GM21360 (cell line): ENCODE measurements around the gene ZFAND3.
"Not testable (repeated sequence)": the region's sequence is repeated elsewhere in the genome, so short reads cannot be mapped to it uniquely, and the experiment has no call there.

Experiments used
- ATAC-seq: cut with Tn5 transposase; IDR thresholded peaks from one replicate; pipeline ENCODE4 v1.9.1; 2021; ENCODE audit warnings: mild to moderate bottlenecking, moderate library complexity; ENCODE audit not compliant: unreplicated experiment

The ZFAND3 gene

DNA sequence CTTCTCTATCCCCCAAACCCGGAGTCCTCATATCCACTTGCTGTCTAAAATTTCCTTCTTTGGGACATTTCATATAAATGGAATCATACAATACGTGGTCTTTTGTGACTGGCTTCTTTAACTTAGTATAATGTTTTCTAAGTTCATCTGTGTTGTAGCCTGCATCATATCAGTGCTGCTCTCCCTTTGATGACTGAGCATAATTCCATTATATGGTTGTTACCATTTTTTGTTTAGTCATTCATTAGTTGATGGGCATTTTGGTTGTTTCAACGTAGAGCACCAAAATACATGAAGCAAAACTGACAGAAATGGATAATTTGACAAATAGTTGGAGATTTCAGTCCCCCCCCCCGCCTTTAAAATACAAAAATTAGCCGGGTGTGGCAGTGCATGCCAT, 71.5 kb downstream of the ZFAND3 start:
- ATAC-seq: no peak

DNA sequence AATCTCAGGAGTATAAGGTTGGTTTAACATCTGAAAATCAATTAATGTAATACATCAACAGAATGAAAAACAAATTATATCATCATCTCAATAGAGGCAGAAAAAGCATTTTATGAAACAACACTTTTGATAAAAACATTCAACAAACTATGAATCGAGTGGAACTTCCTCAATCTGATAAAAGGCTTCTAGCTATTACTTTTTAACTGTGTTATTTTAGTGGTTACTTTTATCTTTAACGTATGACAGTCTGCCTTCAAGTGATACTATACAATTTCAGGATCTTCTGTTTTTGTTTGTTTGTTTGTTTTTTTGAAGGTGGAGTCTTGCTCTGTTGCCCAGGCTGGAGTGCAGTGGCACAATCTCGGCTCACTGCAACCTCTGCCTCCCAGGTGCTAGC, 73.7 kb downstream of the ZFAND3 start:
- no peak for ATAC-seq

DNA sequence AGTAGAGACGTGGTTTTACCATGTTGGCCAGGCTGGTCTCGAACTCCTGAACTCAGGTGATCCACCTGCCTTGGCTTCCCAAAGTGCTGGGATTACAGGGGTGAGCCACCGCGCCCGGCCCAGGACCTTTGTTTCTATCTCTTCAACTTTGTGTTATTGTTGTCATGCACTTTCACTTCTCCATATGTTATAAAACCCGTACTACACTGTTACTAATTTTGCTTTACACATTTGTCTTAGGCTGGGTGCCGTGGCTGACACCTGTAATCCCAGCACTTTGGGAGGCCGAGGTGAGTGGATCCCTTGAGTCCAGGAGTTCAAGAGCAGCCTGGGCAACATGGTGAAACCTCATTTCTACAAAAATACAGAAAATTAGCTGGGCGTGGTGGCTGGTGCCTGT, 74.2 kb downstream of the ZFAND3 start:
- not testable (repeated sequence) for ATAC-seq

DNA sequence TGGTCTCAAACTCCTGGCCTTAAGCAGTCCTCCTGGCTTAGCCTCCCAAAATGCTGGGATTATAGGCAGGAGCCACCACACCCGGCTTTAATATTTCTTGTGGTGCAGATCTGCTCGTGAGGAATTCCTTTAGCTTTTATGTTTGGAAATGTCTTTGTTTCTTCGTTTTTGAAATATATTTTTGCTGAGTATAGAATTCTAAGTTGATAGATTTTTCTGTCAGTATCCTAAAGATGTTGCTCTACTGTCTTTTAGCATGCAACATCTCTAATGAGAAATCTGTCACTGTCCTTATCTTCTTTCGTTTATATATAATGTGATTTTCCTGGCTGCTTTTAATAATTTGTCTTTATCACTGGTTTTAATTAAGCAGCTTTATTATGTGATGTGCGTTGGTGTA, 75.1 kb downstream of the ZFAND3 start:
- no peak for ATAC-seq

DNA sequence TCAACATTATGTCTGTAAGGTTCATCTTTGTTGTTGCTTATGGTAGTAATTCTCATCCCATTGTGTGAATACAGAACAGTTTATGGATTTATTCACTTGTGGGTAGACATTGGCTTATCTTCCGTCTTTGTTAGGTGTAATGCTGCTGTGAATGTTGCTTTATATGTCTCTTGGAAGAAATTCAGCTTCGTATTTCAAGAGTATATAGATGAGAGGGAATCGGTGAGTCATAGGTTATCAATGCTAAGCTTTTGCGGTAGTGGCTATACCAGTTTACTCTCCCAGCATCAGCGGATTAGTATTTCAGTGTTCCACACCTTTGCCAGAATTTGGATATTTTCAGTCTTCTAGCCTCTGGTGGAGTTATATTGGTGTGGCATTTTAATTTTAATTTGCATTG, 77.8 kb downstream of the ZFAND3 start:
- ATAC-seq: no peak

DNA sequence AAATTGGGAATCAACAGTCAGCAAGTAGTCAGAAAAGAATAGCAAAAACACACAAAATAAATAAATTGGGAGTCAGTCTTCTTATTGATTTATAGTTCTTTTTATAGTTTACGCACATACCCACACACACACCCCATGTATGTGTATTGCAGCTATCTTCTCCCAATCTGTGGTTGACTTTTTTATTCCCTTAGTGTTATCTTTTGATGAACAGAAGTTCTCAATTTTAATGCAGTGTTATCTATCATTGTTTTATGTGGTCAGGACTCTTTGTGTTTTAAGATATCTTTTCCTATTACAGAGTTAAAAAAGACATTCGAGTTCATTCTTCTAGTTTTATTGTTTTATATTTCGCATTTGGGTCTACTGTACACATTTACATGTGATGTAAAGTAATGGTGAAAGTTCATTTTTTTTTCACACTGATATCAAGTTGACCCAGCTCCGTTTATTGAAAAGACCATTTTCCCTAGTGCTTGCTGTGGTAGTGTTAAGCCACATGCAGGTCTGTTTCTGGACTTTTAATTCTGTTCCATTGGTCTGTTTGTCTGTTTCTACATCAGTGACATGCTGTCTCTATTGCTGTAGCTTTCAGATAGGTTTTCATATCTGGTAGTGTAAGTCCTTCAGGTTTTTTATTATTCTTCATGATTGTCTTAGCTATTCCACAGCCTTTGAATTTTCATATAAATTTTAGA, 78.4 kb downstream of the ZFAND3 start:
- no peak for ATAC-seq

DNA sequence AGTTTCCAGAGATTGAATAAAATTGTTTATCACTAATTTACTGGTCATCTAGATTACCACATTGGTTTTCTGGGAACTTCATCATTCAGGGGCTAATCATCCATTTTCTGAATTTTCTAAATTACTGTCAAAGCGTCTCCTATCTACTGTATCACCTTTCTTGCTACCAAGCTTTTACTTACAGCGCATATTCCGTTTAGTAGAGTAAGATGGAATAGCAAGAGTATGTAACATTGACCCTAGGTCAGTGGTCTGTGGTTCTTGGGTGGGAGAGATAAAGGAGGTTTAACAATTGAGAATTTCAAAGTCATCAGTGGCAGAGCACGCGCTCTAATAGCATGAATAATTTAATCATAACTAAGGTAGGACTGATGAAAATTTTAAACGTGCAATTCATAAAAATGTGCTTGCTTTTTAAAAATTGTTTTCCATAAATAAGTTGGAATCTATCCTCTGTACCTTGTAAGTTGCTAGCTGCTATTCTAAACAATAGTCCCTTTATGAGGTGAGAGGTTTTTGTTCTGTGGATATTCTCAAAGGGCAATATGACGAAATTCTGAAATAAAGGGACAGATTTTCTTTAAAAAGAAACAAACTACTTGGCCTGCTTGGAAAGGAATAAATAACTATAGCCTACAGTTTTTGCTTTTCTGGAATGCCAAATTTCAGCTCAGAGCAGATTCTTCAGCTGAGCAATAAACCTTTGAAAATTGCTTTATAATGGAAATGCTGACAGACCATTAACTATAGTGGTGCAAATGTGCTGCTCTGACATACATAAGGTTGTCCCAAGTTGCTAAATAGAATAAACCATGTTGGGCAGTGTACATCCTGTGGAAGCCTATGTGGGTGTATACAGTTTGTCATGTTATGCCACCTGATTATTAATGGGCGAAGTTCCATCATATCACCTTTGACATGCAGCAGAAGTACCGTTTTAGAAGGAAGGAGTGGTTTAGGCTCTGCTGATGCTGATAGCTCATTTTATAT, 84.1 kb downstream of the ZFAND3 start:
- no peak for ATAC-seq

DNA sequence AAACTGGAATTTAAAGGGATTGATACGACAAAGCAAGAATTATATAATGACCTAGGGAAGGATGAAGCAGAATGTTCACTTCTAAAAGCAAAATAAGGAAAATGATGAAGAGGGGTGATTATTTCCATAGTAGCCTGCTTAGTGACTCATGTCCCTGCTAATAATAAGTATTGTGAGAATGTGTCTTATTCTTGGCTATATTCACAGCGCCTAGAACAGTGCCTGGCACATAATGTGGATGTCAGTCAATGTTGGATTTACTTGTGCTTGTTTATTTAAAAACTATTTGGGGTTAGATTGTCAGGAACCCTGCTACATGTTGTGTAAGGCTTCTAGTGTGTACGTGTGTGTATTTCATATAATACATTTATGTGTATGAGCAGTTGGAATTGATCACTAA, 85.1 kb downstream of the ZFAND3 start:
- ATAC-seq: no peak

DNA sequence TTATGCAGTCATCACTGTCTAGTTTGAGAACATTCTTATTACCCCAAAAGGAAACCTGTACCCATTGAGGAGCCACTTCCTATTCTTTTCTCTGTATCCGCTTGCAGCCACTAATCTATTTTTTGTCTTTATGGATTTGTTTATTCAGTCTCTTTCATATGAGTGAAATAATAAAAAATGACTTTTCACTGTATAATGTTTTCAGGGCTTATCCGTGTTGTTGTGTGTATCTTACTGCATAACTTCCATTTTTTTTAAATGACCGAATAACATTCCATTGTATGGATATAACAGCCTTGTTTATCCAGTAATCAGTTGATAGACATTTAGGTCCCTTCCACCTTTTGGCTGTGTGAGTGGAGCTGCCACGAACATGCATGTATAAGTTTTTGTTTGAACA, 86.6 kb downstream of the ZFAND3 start:
- no peak for ATAC-seq

DNA sequence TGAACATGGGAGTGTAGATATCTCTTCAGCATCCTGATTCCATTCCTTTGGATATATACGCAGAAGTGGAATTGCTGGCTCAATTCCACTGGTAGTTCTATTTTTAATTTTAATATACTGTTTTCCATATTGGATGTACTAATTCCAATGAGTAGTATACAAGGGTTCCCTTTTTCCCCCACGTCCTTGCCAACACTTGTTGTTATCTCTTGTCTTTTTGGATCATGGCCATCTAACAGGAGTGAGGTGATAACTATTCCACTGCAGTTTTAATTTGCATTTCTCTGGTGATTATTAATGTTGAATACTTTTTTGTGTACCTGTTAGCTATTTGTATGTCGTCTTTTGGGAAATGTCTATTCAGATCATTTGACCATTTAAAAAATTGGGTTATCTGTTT, 91.5 kb downstream of the ZFAND3 start:
- no peak for ATAC-seq

DNA sequence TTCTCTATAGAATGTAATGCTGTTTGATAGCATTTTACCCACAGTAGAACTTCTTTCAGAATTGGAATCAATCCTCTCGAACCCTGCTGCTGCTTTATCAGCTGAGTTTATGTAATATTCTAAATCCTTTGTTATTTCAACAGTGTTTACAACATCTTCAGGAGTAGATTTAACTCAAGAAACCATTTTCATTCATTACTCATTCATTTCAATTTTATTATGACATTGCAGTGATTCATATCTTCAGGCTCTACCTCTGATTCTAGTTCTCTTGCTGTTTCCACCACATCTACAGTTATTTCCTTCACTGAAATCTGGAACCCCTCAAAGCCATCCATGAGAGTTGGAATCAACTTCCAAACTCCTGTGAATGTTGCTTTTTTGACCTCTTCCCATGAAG, 93.7 kb downstream of the ZFAND3 start:
- no peak for ATAC-seq

DNA sequence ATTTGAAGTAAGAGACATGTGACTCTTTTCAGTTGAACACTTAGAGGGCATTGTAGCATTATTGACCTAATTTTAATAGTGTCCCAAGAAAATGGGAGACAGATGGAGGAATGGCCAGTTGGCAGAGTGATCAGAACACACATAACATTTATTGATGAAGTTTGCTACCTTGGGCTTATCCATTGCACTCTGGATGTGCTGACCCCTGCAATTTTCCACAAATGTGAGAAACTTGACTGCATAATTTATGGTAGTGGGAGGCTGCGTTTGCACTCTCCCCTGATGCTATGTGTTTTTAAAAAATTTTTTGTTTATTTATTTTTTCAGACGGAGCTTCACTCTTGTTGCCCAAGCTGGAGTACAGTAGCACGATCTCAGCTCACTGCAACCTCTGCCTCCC, 95.9 kb downstream of the ZFAND3 start:
- no peak for ATAC-seq

DNA sequence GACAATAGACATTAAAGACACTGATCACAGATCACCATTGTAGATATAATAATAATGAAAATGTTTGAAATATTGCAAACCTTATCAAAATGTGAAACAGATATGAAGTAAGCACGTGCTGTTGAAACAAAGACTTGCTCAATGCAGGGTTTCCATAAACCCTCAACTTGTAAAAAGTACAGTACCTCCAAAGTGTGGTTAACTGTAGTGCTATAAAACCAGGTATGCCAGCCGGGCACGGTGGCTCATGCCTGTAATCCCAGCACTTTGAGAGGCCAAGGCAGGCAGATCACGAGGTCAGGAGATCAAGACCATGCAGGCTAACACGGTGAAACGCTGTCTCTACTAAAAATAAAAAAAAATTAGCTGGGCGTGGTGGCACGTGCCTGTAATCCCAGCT, 96.6 kb downstream of the ZFAND3 start:
- ATAC-seq: no peak

DNA sequence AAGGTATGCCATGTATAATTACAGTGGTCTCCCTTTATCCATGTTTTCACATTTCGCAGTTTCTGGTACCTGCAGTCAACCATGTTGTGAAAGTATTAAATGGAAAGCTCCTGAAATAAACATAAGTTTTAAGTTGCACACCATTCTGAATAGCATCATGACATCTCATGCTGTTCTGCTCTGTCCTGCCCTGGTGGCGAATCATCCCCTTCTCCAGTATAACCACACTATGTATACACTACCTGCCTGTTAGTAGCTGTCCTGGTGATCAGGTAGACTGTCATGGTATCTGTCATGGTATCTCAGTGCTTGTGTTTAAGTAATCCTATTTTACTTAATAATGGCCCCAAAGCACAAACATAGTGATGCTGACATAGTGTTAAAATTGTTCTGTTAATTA, 97.1 kb downstream of the ZFAND3 start:
- no peak for ATAC-seq

DNA sequence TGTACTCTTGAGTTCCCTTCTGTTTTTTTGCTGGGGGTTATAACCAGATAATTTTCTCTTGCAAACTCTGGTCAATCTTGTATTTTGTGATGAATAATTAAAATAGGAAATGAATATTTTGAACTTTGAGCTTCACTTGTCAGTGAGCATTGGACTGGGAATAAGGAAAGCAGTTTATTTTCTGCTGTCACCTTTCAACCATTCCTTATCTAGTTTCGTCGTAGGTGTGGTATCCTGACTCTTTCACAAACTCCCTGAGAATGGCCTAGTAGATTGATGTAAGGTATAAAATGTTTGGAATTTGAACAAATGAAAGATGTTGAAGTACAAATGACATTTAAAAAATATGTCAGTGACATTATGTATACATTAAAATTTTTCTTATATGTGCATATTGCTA, 98.0 kb downstream of the ZFAND3 start:
- no peak for ATAC-seq

DNA sequence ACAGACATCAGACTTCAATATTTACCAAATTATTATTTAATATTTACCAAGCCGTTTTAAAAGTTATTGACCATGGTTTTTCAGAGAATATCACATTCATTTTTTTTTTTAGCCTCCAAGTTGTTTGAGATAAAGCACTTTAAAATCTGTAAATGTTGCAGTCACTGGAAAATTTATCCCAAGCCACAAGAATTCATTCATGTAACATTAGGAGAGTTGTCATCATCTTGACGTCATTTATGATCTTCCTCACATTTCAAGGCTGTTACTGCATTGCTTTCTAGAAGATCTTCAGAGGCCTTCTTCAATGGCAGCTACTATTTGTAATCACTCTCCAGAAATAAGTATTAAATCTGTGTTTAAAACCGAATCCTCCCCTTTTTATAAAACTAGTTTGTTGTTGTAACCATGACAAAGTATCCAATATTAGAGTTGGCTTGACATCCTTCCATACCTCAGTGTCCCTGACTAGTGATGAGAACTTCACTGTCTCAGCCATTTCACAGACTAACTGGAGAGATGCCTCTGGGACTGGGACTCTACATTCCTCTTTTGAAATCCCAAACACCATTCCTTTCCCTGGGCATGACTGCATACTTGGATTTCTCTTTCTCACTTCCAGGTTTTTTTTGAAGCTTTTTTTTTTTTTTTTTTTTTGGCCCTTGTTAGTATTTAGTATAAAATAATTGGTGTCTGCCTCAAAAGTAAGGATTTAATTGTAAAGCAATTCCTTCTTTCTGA, 100.1 kb downstream of the ZFAND3 start:
- no peak for ATAC-seq

DNA sequence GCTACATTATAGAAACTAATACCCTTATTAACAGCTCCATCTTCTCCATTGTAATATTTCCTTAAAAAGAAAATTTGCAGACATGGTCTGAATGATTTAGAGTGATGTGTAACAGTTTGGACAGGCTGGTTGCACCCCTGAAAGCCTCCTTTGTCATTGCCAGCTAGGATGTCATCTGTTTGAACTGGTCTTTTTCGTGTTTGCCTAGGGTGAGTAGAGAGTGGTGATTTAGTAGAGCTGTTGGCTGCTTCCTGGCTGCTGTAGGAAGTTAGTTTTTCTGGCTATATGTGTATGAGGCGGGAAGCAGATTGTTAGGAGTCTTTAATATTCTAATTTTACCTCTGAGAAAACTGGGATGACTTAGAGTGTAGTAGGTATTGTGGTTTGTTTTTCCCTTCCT, 101.1 kb downstream of the ZFAND3 start:
- ATAC-seq: no peak

DNA sequence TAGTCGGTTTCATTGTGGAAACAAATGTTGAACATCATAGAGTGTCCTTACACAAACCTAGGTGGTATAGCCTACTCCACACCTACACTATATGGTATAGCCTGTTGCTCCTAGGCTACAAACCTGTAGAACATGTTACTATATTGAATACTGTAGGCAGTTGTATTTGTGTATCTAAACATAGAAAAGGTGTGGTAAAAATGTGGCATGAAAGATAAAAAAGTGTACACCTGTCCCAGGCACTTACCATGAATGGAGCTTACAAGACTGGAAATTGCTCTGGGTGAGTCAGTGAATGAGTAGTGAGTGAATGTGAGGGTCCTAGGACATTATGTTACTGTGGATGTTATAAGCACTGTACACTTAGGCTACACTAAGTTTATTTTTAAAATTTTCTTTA, 103.0 kb downstream of the ZFAND3 start:
- ATAC-seq: no peak

DNA sequence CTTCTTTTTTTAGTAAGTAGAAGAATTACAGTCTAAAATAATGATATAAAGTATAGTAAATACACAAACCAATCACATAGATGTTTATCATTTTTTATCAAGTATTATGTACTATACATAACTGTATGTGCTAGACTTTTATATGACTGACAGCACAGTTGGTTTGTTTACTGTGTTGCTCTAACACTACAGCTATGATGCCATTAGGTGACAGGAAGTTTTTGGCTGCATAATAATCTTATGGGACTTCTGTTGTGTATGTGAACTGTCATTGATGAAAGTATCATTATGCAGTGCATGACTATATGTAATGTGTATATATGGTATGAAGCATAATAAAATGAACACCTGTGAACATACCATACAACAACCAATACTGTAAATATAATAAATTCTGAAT, 104.0 kb downstream of the ZFAND3 start:
- ATAC-seq: no peak

DNA sequence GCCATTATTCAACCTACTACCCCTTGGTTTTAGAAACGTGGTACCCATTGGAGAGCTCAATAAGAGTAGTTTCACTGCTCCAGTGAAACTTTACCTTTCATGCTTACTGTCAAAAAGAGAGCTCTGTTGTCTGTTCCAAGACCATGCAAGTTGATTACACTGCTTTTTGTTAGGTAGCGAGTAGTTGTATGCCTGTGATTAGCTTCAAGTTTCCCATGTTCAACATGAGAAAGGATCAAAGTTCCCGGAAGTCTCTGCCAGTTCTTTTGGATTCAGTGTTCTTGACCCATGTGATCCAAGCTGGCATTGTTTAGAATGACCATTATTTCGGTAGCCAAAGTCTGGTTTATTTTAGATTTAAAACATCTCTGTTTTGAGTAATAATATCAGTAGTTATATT, 107.1 kb downstream of the ZFAND3 start:
- no peak for ATAC-seq

DNA sequence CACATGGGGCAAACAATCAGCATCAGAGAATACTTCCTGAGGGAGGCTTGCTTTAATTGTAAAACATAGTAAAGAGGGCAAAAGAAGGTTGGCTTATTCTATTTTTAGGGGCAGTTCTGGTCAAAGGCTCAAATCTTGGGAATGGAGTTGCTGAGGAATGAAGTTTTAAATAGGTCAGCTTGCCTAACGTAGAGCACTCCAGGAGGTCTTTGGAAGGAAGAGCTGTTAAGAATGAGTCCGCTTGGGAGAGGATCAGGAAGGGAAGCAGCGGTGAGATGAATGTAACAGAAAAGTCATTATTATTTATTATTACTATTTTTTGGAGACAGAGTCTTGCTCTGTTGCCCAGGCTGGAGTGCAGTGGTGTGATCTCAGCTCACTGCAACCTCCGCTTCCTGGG, 108.7 kb downstream of the ZFAND3 start:
- no peak for ATAC-seq
